SK-MEL-5 (cell line): Measurements from ENCODE around the gene TTC32. TPM values are rescaled to one million over a fixed set of nuclear protein-coding genes. Genes with fewer than 3 reads are reported as not detected.

Experiments
- DNase-seq: peaks from one replicate; pipeline ENCODE4 v3.0.0-alpha.2; 2016; ENCODE audit warnings: low read depth, low spot score
- in situ Hi-C: cut with HindIII; loops from 2 replicates; pipeline ENCODE4 v1.10.0; 2016; ENCODE audit warnings: low sequenced_read_pairs, high pct_unique_total_duplicates, low pct_unique_long_range_greater_than_20kb
- total RNA-seq: library from RNA; depleted of rRNA; stranded (reverse); fragments of >200 nt; shearing (Covaris generic); gene quantifications from 2 replicates; pipeline ENCODE4 v1.2.3, GENCODE V29; 2014

The TTC32 gene
- total RNA-seq, 1 experiment from 2014 or later = 12.2 TPM

DNA sequence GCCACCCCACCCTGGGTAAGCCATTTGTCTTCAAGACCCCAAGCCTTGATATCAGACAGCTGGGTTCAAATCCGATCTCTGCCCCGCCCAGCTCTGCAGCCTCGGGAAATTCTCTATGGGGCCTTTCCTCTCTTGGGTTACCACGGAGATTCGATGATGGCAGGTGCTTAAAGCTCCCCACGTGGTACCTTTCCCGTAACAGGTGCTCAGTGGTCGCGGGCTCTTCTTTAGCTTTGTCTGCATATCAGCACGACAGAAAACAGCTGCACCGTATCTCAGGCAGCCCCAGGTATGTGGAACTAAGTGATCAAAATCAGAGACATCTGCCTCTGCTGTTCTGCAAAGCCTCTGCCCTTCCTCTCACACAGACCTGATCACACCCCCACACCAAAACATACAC, 37.4 kb downstream of the TTC32 start:
- in situ Hi-C loops = no loop called here

DNA sequence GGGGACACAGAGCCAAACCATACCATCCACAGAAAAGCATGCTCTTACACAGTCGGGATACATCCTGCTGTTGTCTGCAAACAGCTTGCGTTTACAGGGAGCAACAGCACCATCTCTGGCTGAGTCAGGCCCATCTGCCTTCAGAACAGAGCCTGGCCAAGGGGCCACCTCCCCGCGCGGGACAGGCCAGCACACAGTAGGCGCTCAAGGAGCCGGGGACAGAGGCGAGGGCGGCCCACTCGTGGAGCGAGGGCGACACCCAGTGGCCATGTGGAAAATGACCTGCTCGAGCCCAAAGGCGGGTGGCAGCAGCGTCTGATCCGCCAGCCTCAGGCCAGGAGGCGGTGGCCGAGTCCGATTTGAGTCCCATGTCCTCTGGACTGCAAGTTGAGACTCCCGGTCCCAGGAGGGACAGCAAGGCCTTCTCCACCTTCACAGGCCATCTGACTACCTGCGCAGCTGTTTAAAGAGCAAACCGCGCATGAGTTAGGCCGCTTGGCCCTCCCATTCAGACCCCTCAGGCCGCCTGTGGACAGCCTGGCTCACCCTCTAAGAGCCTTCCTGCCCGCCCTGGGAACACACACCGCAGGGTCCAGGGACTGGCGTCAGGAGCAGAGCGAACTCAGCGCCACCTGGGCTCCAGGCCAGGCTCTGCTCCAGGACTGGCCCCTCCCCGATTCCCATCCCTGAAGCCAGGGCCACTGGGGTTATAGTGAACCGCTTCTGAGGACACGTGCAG, 38.3 kb downstream of the TTC32 start:
- in situ Hi-C loops = no loop called here
- peak; percentile 62 for DNase-seq

More for the DNA sequence above, 37.4 kb downstream of the TTC32 start:
- DNase-seq = no peak

DNA sequence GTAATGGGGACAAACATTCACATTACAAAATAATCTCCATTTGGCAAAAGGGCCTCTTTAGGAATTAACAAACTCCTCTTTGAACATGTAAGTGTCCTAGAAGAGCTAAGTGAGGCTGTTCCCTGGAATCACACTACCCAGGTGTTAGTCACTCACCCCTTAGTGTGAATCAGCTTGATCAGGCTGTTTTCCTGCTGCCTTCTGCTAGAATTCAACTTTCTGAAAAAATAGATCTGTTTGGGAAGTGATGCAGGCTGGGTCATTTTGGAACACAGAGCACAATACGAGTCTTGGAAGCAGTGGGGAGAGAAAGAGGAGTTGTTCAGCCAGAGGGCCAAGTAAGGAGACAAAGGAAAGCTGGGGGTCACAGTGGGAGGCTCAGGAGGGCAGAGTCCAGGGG, 40.0 kb downstream of the TTC32 start:
- no peak for DNase-seq
- in situ Hi-C loops = no loop called here

DNA sequence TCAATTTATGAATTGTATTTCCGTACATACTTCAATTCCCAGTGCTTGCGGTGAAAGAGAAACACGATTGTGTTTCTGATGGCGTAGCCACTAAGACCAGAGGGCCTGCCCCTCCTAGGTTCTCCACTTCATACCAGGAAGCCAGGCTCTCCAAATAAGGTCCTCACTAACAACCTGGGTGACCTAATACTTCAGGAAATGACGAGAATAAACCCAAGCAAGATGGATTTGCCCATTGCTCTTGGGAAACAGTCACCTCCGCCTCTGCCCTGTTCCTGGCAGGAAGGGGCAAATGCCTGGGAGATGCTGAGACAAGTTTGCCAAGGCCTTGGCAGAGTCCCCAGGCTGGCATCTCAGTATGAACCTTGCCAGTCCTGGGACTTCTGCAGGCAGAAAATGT, 41.8 kb downstream of the TTC32 start:
- no peak for DNase-seq
- in situ Hi-C loops = no loop called here

DNA sequence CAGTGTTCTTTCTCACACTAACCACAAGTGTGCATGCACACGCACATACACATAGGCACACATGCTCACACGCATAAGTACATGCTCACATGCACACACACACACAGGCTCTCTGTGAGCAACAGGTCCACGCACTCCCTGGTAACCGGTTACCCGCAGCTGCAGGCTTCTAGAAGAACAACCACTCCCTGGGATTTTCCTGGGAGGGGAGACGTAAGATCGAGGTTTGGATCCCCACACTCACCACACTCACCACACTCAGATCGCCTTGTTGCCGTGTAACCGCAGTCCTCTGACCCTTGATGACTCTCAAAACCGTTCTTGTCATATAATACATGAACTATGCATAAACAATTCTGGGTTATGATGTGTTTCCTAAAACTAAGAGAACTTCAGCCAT, 42.2 kb downstream of the TTC32 start:
- no peak for DNase-seq
- in situ Hi-C loops = no loop called here

DNA sequence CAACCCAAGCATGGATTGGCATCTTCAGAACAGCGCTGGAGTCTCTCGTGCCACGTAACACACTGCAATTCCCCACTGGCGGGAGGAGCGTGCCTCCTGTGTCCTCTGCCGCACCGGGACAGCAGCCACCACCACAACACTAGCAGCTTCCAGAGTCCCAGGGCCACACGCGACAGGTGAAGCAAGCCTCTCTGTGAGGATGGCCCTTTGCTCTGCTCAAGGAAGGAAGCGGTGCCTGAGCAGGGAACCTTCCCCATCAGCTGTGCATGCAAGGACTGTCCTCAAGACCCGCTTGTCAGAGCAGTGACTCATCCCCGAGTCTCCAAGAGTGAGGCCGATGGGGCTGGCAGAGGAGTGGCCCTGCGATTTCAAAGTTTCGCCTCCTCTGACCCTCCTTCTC, 44.0 kb downstream of the TTC32 start:
- in situ Hi-C loops = no loop called here
- DNase-seq = no peak

DNA sequence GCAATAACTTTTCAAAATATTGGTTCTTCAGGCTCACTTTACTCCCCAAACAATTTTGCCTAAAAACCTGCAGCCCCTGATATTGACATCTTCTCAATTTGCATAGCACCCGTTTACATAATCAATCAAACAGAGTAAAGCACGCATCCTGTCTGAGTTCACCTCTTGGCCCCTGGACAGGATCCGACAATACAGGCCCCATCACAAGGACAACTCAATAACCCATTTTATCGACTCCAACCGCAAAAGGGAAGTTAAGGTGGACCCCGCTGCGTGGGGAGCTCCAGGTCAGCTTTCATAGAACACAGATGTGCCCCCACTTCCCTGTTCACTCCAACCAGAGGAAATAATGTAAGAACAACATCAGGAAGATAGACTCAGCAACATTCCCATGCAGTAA, 44.7 kb downstream of the TTC32 start:
- no peak for DNase-seq
- in situ Hi-C loops = no loop called here

DNA sequence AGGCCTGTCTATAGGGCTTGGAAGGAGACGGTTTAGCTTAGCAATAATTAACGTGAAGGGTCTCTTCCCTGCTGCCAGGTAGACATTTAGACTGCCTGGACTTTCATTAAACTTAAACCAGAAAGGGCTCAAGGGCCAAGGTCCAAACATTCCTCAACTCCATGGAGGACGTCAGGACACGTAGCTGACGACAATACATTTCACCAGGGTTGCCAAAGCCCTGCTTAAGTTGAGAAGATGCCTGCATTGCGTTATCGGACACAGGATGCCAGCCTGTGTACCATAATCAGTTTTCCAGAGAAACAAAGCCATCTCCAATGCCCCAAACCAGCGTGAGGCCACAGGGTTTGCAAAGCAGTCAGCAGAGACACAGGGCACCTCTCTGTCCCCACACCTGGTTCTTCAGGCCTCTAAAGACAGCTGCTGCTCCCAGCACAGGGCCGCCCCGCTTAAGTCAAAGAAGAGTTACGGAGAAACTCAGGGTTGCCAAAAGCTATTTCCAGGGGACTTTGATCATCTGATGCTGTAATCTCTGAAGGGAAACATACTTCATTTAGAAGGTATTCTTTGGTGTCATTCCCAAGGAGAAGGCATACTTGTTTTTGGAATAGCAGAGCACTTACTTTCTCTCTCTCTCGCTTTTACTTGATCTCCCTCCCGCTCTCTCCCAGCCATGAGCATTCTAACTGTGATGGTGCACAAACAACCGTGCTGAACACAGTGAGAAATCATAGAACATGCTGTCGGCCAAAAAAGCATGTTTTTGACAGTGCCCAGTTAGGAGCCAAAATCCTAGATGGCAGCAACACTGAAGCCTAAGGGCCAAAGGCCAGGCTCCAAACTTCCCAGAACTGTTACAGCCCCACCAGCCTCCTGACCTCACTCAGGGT, 46.0 kb downstream of the TTC32 start:
- no peak for DNase-seq
- in situ Hi-C loops = no loop called here

DNA sequence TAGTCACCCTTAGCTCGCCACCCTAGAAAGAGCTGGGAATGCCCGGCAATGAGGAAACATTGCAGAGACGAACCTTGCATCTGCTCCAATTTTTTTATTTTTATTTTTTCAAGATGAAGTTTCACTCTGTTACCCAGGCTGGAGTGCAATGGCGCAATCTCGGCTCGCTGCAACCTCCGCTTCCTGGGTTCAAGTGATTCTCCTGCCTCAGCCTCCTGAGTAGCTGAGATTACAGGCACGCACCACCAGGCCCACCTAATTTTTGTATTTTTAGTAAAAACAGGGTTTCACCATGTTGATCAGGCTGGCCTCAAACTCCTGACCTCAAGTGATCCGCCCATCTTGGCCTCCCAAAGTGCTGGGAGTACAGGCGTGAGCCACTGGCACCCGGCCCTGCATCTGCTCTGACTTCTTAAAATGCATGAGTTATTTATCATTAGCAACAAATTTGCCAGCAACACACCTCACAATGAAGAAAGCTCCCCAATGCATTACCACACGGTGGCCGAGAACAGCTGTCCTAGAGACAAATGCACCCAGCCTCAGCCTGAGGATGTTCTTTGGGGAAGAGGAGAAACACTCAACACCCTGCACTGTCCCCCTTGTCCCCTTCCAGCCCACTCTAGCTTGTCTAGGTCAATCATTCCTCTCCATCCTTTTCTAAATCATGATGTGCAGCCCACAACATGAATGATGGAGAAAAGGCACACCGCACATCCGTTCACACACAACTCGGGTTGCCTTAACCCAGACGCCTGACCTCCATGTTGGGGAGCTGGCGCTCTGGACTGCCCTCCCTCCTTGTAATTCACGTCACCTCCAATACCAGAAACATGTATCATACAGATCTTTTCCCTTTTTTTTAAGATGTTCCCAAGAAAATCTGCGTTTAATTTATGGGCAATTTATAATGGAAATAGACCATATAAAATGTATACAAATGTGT, 46.9 kb downstream of the TTC32 start:
- in situ Hi-C loops = no loop called here
- no peak for DNase-seq

DNA sequence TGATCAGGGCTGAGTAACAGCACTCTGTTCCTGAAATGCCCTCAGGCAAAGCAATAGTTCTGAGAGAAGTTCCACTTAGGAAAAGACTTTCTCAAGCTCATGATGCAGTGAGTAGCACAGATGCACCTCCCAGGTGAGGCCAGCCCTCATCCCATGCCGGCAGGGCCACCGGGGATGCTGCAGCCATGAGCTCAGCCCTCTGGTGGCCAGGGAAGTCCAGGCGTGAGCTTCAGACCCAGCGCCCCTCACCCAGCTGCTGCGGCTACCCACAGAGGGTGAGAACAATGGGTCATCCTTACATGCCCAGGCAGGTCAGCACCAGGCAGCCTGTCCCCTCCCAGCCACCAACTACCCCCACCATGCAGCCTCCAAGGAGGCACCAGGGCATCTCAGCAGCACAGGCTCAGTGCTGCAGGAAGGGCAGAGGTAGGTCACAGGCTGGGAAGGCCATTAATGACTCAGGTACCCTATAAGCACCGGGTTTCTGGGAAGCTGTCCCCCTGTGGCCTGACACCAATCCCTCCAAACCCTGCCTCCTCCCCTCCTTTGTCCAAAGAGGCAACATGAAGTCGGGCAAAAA, 50.6 kb downstream of the TTC32 start:
- DNase-seq = no peak
- in situ Hi-C loops = no loop called here

DNA sequence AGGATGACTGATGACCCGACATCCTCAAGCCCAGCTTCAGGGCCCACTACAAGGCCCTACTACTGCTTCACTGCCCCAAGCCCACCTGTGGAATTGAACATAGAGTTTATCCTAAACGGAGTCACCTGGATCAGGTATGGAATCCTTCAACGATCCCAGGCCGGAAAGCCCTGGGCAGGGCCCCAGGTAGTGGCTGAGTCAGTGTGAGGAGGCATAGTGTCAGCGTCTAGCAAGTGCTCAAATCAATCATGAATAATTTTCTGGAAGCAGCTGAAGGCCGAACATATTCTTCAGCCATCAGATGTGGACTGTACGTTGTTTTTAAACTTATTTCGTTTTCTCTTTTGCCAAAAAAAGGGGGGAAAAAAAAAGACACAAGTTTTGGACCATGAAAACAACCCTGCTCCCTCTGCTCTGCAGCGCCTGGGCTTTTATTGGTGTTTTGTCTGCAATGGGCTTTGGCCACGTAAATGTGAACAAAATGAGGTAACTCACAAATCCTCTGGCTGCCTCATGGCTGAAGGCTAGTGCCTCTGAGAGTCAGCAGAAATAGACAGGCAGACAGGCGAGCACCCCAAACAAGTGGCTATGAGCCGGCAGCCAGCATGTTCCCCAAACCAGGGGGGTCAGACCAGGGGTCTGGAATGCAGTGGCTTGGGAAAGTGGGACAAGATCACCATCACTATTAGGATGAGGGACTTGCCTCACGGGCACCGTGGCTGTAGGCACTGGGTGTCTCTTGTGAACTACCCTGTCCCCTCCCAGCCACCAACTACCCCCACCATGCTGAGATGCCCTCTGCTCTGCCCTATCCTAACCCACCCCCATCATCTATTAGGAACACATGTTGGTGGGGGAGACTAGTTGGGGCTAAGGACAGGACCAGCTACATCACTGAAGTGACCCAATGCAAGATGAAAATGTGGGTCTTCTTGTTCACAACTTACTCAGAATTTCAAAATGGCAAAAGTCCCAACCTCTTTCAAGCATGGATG, 51.4 kb downstream of the TTC32 start:
- in situ Hi-C loops = no loop called here
- no peak for DNase-seq

DNA sequence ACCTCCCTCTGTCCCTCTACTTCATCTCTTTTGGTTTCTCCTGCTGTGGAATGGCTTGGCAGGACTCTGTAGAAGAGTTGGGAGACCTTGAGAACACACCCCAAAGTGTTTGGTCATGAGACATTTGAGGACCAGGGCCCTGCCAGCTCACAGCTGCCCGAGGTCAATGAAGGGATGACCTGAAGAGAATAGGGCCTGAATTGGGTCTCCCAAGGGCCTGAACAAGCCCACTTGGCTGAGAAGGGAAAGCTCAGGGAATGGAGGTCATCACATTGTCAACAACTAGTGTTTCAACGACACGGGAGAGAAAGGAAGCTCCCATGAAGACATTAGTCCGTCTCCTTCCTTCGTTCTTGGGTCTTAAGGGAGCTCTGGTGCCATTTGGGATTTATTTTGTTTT, 52.8 kb downstream of the TTC32 start:
- in situ Hi-C loops = no loop called here
- DNase-seq = no peak

DNA sequence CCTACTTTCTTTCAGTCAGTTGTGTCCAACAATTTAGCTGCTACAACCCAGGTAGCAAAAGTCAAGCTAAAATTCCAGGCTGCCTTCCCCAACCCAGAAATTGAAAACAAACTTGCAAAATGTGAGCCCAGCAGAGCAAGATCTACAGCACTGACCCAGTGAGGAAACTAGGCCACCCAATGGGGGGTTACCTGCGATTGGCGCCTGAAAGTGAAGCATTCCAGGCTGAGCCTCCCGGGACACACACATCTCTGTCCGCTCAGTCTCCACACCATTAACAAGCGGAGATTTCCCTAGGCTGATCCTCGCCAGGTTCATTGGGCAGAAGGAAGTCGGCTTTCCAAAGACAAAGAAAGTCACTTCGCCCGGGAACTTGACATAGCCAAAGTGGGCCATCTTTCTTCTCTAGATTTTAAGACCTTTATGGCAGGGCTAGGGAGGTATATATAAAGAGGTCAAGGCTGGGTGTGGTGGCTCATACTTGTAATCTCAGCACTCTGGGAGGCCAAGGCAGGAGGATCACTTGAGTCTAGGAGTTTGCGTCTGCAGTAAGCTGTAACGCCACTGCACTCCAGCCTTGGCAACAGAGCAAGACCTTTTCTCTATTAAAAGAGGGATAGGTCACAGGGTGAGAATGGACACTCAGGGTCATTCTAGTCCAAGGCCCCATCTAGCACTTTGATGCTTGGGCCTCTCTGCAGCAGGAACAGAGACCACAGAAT, 53.6 kb downstream of the TTC32 start:
- DNase-seq = no peak
- in situ Hi-C loops = no loop called here

DNA sequence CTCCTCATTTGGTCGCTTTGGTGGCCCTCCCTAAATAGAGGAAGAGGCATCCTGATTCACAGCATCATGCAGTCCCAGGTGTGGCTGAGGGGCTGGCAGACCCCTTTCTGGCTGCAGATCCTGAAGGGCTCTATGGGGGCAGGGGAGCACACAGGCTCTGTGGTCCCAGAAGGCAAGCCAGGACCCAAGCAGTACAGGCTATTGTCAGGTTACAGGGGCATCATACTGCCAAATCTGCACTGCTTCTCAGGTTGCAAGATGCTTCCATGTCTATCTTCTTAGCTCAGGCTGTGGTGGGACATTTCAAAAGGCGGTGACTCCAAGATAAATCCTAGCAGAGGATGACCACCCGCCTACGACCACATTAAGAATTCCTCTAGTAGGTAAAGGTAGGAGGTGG, 54.3 kb downstream of the TTC32 start:
- in situ Hi-C loops = no loop called here
- no peak for DNase-seq
